GM18951 (cell line): Measurements from ENCODE around the gene SELENOH.

Experiments
- POLR2A ChIP-seq: IDR thresholded peaks from 4 replicates; pipeline ENCODE4 v1.6.1; 2011; ENCODE audit warnings: mild to moderate bottlenecking; ENCODE audit not compliant: insufficient read length, insufficient read depth; ENCODE audit errors: extremely low read depth
- in situ Hi-C: fragments of 300-500 bp; cut with MboI; formaldehyde crosslinking; loops from one replicate; pipeline ENCODE4 v1.12.0; 2022; ENCODE audit warnings: low sequenced_read_pairs, mixed read lengths, inconsistent platforms; ENCODE audit not compliant: unreplicated experiment

SELENOH gene

DNA sequence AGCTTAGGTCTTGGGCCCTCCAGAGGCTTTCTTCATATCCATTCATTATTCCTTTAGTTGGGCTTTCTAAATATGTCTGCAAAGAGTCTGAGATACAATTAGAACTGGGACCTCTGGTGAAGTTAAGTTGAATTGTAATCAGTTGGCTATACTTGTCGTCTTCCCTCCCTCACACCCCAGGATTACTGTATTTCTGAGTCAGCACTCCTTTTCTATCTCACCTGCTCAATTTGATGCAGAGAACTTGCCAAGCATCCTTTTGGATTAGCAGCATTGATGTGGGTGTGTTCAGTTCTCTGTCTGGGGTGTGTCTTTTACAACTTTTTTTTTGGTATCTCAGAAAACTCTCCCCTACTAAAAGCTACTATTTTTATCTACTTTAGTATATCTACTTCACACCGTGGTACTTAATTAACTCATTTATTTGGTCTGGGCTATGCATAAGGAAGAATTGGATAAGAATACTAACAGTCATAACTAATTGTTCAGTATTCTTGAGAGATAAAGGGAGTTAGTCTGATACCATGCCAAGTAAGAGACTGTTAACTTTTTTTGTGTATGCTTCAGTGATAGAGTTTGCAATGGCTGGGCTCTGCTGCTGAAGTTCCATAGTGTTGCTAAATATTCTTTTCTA lies 35.4 kb downstream of the SELENOH start:
- in situ Hi-C loops = no loop called here
- no peak for TF ChIP-seq POLR2A

DNA sequence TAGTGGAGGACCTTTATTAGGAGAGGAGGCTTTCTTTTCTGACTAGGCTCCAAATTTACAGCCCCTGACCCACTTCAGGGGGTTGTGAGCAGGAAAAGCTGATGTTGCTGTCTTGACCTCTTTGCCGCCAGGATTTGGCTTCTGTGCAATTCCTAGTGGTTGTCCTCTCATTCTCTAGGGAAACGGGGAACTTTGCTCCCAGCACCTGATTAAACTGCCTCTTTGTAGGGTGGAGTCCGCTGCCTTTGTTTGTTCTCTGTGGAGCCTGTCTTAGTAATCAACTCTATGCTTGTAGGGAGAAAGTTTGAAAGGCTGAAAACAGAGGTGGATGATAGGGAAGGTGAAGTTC lies 36.7 kb downstream of the SELENOH start:
- in situ Hi-C loops = no loop called here
- no peak for TF ChIP-seq POLR2A

DNA sequence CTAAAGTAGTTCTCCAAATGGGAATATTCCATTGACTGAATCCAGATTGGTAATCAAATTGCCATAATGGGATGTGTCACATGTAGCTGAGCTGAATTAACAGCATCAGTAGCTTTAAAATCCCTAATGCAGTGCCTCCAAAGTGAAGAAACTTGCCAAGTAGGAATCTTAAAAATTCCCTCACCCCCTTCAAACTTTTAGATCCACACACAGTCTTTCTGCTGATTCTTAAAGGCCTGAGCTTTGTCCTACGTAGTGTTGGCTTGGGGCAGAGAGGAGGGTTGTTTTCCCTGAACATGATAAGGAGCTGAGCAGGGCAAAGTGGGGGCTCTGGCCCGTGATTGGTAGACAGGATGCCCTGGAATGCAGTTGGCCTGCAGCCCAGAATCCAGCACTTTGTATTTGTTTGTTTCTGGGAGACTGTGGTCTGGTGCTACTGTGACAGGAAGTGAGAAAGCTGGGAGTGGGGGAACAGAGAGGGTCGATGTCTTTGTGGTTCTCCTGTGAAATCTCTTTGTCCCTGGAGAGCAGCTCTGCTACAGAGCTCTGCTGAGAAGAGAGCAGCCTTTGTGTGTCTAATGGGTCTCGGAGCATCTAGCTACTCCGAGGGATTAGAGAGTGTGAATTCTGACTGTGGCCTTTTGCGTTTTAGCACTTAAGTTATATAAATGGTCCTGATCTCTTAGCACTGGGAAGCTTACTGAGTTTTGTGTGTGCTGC lies 37.2 kb downstream of the SELENOH start:
- in situ Hi-C loops = no loop called here
- no peak for TF ChIP-seq POLR2A

DNA sequence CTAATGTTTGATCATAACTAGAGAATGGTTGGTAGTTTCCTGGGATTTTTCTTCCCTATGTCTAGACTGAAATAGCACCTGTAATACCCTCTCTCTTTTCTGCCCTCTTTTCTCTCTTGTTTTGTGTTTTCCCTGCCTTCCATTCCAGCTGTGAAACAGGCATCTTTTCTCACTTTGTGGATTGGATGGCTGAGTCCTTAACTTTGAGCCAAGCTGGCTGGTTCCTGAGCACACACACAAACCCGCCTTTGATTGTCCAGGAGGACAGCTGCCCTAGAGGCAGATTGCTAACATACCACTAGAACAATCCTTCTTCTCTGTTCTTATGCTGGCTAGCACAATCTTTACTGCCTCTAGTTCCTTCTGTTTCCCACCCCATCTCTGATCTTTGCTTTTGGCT lies 38.0 kb downstream of the SELENOH start:
- in situ Hi-C loops = no loop called here
- no peak for TF ChIP-seq POLR2A

DNA sequence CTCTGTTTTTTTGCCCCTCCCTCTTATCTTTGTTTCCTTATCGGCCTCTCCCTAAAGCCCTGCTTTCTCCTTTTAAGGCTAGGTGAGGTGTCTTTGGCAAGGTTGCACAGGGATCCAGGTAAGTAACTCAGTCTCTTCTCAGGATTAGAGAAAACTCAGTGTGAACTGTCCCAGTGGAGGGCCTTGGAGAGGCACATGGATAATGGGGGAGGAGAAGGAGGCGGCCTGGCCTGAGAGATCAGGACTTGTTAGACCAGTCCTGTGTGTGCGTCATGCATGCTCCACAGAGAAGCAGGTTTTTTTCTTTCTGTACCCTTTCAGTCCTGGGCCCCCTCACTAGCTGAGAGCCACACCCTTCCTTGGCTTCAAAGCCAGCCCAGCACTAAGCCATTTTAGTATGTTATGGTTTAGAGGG lies 40.2 kb downstream of the SELENOH start:
- in situ Hi-C loops = no loop called here
- no peak for TF ChIP-seq POLR2A

DNA sequence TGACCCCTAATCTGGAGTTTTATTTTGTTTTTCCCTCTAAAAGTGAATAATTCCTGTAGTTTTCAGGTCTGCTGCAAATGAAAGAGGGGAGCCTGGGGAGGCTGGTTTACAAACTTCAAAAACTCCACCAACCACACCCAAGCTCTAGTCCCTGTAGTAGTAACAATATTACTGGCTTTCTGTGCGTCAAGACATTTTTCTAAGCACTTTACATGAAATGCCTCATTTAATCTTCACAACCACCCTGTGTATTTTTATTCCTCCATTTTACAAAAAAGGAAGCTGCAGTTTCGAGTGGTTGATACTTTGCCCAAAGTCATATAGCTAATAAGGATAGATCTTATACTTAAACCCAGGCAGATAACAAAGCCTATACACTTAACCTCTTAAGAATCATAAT lies 43.8 kb downstream of the SELENOH start:
- in situ Hi-C loops = no loop called here
- no peak for TF ChIP-seq POLR2A

DNA sequence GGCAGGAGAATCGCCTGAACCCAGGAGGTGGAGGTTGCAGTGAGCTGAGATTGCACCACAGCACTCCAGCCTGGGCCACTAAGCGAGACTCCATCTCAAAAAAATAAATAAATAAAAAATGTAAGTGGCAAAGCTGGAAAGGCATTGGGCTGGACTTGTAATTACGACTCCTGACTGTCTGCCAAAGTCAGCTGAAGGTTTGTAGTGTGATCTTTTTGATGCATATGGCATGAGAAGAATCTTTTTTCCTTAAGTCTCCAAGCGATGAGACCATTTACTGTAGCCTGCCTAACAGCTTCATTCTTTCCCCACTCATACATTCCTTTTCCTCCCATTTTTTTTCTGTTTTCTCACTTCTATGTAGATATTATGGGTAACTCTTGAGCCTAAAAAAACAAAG lies 45.1 kb downstream of the SELENOH start:
- TF ChIP-seq POLR2A = no peak
- in situ Hi-C loops = no loop called here

DNA sequence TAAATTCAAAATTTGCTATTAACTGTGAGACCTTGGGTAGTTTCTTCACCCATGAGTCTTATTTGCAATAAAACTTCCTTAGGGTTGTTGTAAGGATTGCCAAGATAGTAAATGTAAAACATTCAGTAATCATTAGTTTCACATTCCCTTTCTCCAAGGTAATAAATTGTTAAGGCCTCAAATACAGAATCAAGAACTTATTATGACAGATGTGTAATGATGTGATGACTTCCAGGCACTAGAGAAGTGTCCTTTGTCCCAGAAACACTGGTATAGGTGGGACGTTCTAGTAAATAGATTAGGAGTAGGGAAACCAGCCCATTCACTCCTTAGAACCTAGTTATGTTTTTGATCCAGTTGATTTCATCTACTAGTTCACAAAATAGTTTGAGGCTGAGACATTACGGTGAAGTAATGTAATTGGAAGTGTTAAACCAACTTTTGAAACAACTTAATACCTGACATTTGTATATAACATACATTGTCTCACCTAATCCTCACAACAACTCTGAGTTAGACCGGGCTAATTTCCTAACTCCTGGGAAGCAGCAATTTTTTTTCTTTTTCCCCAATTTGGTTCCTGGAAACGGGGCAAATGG lies 45.8 kb downstream of the SELENOH start:
- in situ Hi-C loops = no loop called here

DNA sequence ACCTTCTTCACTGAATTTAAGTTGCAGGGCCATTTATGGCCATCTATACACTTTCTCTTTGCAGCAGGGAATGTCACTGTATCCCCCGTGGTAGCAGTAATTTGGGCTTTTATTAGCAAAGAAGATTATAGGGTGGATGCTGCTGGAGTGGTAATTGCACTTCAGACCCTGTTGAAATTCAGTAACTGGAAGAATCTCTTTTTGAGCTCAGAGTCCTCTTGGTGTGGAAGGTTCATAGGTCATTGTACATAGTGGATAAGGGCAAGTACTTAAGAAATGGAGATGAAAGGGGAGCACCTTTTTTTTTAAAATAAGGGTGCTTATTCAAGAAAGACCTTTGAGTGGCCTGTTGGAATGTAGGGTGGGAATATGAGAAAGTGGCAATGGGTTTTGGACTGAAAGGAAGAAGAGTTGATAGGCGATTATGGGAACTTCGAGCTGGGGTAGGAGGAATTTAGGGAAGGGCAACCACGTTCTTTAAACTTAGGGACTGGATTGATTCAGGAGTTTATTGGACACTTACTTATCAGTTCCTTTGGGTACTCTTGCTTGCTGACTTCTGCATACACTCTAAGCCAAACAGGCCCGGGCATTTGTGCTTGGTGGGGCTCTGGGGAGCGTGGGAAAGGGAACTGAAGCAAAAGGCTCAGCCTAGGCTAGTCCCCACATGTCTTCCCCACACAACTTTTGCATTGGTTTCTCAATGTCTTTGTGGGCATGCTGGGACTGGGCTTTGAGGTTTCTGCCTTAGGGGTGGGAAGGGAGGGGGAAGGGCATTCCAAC lies 46.8 kb downstream of the SELENOH start:
- TF ChIP-seq POLR2A = no peak
- in situ Hi-C loops = no loop called here

More for the DNA sequence above, 45.8 kb downstream of the SELENOH start:
- TF ChIP-seq POLR2A = no peak

DNA sequence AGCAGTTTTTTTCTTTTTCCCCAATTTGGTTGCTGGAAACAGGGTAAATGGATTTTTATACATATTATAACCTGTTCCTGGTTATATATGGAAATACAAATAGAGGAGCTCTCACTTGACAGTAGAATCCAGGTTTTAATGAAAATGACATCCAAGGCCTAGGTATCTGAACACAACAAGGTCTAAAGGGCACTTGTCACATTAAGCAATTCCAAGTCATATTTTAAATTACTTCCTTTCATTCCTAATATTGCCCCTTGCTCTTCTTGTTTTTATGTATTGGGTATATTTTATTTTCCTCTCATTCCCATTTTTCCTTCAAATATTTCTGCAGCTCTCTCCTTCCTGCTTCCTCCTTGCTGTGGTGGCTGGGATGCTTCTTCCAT lies 47.4 kb downstream of the SELENOH start:
- in situ Hi-C loops = no loop called here
- no peak for TF ChIP-seq POLR2A

DNA sequence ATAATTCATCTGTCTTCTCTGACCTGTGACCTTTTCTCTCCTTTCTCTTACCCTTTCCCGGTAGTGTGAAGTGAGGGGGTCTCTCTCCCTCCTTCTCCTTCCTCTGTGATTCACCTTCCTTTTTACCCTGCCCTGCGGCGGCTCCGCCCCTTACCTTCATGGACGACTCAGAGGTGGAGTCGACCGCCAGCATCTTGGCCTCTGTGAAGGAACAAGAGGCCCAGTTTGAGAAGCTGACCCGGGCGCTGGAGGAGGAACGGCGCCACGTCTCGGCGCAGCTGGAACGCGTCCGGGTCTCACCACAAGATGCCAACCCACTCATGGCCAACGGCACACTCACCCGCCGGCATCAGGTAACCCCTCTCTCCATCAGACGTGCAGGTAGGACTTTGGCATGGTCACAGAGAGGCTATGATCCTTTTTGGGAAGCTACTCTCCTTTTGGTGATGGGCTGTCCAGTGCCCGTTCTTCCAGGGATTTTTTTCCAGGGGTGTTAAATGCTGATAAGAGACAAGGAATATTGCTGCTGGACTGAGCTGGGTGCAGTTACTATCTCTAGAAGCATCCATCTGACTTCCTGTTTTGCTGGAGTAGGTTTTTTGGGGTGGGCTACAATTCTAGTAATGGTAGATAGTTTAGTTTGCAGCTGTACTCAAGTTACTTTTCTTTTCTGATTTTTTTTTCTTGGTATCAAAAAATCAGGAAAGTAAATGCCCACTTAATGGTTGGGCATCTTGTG lies 50.2 kb downstream of the SELENOH start:
- no peak for TF ChIP-seq POLR2A
- in situ Hi-C loops = no loop called here

DNA sequence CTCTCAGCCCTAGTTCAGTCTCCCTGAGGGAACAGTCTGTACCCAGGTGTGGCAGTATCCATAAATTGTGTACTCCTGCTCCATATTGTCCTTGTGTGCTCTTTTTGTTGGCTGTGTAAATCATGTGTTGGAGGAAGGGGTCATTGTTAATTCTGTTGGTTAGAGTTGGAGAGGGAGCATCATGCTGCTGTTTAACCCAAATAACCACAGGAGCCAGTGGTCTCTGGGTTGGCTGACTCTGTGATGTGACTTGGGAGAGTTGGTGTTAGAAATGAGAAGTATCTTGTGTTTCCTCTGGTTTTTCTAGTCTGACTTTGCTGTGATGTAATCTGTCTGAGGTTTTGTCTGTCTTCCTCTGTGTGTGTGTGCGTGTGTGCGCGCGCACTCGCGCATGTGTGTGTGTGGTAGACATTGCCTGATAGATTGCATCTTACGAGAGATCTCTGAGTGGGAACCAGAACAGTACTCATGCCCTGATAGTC lies 50.8 kb downstream of the SELENOH start:
- in situ Hi-C loops = no loop called here

DNA sequence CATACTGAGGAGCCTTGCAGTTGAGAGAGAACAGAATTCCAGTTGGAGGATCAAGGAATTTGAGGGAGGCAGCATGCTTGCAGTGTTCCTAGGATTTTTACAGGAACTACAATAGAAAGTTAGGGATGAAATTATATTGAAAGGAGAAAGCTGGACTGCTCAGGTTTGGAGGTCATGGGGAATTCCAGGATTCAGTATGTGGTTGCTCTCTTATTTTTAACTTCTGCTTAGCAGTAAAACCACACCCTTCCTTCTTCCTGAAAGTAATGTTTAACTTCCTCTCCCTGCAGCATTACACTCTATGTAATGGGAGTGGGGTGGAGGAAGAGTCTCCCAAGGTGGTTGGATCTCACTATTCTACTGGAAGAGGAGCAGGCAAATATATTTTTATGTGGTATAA lies 51.6 kb downstream of the SELENOH start:
- in situ Hi-C loops = no loop called here
- TF ChIP-seq POLR2A = no peak

More for the DNA sequence above, 50.8 kb downstream of the SELENOH start:
- peak; percentile 50 for TF ChIP-seq POLR2A
